SH-SY5Y (cell line): ENCODE measurements around the gene IGFBP2.

Source experiments
- GATA2 ChIP-seq: IDR thresholded peaks from 2 replicates; pipeline ENCODE4 v1.6.1; 2011; ENCODE audit warnings: mild to moderate bottlenecking, low read depth, low read length
- GATA3 ChIP-seq: IDR thresholded peaks from 2 replicates; pipeline ENCODE4 v1.6.1; 2011; ENCODE audit warnings: low read depth, mild to moderate bottlenecking, low read length, moderate library complexity

GRCh38 chr2:216679658-216680024 is 46.4 kb downstream of the IGFBP2 start:
- TF ChIP-seq GATA2 = no peak
- no peak for TF ChIP-seq GATA3
